HCT116 (cell line): ENCODE results near the gene GPR26.

Experiments used
- POLR2AphosphoS5 ChIP-seq: IDR thresholded peaks from 2 replicates; pipeline ENCODE4 v1.6.1; 2011; ENCODE audit warnings: mild to moderate bottlenecking, low read depth, low read length, moderate library complexity
- SRF ChIP-seq: IDR thresholded peaks from 2 replicates; pipeline ENCODE4 v1.6.1; 2012; ENCODE audit warnings: low read depth
- ZFX ChIP-seq: fragments of 450-650 bp; IDR thresholded peaks from 2 replicates; pipeline ENCODE4 v1.6.1; 2017
- TF ChIP-seq, protein P1 (sequence below), 3 experiments: fragments of 200-600 bp in 1 of 3; sonication (generic) in 1 of 3; IDR thresholded peaks in 2 of 3; conservative IDR thresholded peaks in 1 of 3; 2 replicates each; pipeline ENCODE4 v1.5.1; 2012 to 2017; ENCODE audit warnings: low read depth in 2 of 3, low read length in 2 of 3, antibody characterized with exemption in 1 of 3, borderline replicate concordance in 1 of 3, control low read depth in 1 of 3, mild to moderate bottlenecking in 1 of 3, mixed read lengths in 1 of 3, mixed run types in 1 of 3, moderate library complexity in 1 of 3; ENCODE audit not compliant: insufficient read depth in 1 of 3

DNA sequence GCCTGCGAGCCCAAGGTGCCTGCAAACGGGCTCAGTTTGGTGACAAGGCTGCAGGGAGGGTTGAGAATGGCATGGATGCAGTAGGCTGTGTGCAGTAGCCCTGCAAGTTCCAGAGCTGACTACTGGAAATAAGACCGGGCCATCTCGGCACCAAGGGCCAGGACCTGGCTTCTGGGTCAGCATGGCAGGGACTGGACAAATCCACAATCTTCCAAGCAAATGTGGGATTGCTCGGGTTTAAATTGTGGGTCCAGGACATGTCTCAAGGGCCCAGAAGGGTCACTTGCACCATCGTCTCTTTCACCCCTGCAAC is 78.0 kb downstream of the GPR26 start:
- TF ChIP-seq POLR2AphosphoS5 (no peak), SRF (no peak), ZFX (no peak)
- TF ChIP-seq, protein P1, sequence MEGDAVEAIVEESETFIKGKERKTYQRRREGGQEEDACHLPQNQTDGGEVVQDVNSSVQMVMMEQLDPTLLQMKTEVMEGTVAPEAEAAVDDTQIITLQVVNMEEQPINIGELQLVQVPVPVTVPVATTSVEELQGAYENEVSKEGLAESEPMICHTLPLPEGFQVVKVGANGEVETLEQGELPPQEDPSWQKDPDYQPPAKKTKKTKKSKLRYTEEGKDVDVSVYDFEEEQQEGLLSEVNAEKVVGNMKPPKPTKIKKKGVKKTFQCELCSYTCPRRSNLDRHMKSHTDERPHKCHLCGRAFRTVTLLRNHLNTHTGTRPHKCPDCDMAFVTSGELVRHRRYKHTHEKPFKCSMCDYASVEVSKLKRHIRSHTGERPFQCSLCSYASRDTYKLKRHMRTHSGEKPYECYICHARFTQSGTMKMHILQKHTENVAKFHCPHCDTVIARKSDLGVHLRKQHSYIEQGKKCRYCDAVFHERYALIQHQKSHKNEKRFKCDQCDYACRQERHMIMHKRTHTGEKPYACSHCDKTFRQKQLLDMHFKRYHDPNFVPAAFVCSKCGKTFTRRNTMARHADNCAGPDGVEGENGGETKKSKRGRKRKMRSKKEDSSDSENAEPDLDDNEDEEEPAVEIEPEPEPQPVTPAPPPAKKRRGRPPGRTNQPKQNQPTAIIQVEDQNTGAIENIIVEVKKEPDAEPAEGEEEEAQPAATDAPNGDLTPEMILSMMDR (IDR thresholded peaks at IDR 0.05 in 2 of 3, conservative IDR thresholded peaks at IDR 0.05 in 1 of 3; ENCODE audit: borderline replicate concordance in 1 of 3, insufficient read depth in 1 of 3, low read depth in 2 of 3, low read length in 2 of 3) = no peak
